Common myeloid progenitor, CD34-positive (primary cell): ENCODE measurements around the gene ROR1.

Experiments used
- CTCF ChIA-PET: fragments of 350-600 bp; sonication (Branson Sonifier 250); formaldehyde crosslinking; loops from one replicate; lab custom pipeline; 2021; ENCODE audit warnings: antibody characterized with exemption; lab: Charles Lee
- POLR2A ChIA-PET: fragments of 350-600 bp; sonication (Branson Sonifier 250); formaldehyde crosslinking; loops from one replicate; lab custom pipeline; 2021; ENCODE audit warnings: antibody characterized with exemption; lab: Charles Lee
- DNase-seq, 3 donors: peaks; one replicate each; pipeline versions ENCODE4 v3.0.0 to v3.0.0-alpha.2; 2013
- H3K27ac ChIP-seq, 2 experiments: 1 replicate in 1 of 2; 2 replicates in 1 of 2; pipeline ENCODE4 v1.7.0; 2013; ENCODE audit warnings: inconsistent platforms in 2 of 2, low read length in 2 of 2, mild to moderate bottlenecking in 2 of 2, low read depth in 1 of 2, moderate library complexity in 1 of 2; ENCODE audit not compliant: severe bottlenecking in 2 of 2, insufficient read depth in 1 of 2, poor library complexity in 1 of 2
- H3K27me3 ChIP-seq, 5 experiments: replicated peaks in 2 of 5; 1 replicate in 3 of 5; 2 replicates in 2 of 5; pipeline versions ENCODE4 v1.6.1 to v1.7.0; 2013; ENCODE audit warnings: low read length in 4 of 5, mild to moderate bottlenecking in 2 of 5, moderate library complexity in 2 of 5, inconsistent platforms in 1 of 5; ENCODE audit not compliant: insufficient read depth in 5 of 5, control insufficient read depth in 4 of 5
- H3K36me3 ChIP-seq, 4 experiments: 1 replicate in 2 of 4; 2 replicates in 2 of 4; pipeline versions ENCODE4 v1.6.1 to v1.7.0; 2013; ENCODE audit warnings: low read length in 3 of 4, control low read depth in 1 of 4, mild to moderate bottlenecking in 1 of 4; ENCODE audit not compliant: control insufficient read depth in 4 of 4, insufficient read depth in 4 of 4
- H3K4me1 ChIP-seq, 4 experiments: 1 replicate in 3 of 4; 2 replicates in 1 of 4; pipeline versions ENCODE4 v1.6.1 to v1.7.1; 2013; ENCODE audit warnings: low read length in 3 of 4, mild to moderate bottlenecking in 3 of 4, control low read depth in 1 of 4, inconsistent platforms in 1 of 4, moderate library complexity in 1 of 4; ENCODE audit not compliant: control insufficient read depth in 4 of 4, insufficient read depth in 4 of 4; ENCODE audit errors: control extremely low read depth in 1 of 4
- H3K4me3 ChIP-seq, 7 experiments: 1 replicate in 4 of 7; 2 replicates in 3 of 7; pipeline versions ENCODE4 v1.5.1 to v1.7.0; 2013; ENCODE audit warnings: mild to moderate bottlenecking in 7 of 7, low read length in 6 of 7, moderate library complexity in 6 of 7, inconsistent platforms in 2 of 7, low read depth in 2 of 7, control low read depth in 1 of 7; ENCODE audit not compliant: insufficient read depth in 4 of 7, control insufficient read depth in 1 of 7; ENCODE audit errors: extremely low read depth in 1 of 7
- H3K9me3 ChIP-seq, 5 experiments: 1 replicate in 4 of 5; 2 replicates in 1 of 5; pipeline versions ENCODE4 v1.6.1 to v1.7.1; 2013; ENCODE audit warnings: low read length in 4 of 5, mild to moderate bottlenecking in 2 of 5, inconsistent platforms in 1 of 5, low read depth in 1 of 5, moderate library complexity in 1 of 5; ENCODE audit not compliant: control insufficient read depth in 4 of 5, insufficient read depth in 2 of 5; ENCODE audit errors: control extremely low read depth in 1 of 5
- WGBS: methylation state at CpG from one replicate; pipeline ENCODE4 v1.1.5; 2013; ENCODE audit not compliant: insufficient coverage; 5-methylcytosine and 5-hydroxymethylcytosine counted together

Gene ROR1

GRCh38 chr1:63928186-63929105 is 154.6 kb downstream of the ROR1 start:
- 100% methylated on average over 3 of the region's 7 CpGs for WGBS
- Histone ChIP-seq H3K9me3 (no peaks in the 10 kb centered on the region), H3K4me3 (no peak overlapping the region), H3K4me1 (no peaks in the 10 kb centered on the region), H3K27ac (no peak overlapping the region), H3K36me3 (no peaks in the 10 kb centered on the region), H3K27me3 (no peaks in the 10 kb centered on the region)
- ChIA-PET POLR2A (no interaction called here), CTCF (interaction anchor here (1.3 kb wide), 1 partner anchor 84 kb away, joined by 3 read pairs; no protein-coding TSS in a partner anchor)
- no peak for DNase-seq

- Histone ChIP-seq H3K36me3 (no peaks in the 10 kb centered on the region), H3K4me3 (no peak overlapping the region), H3K4me1 (no peaks in the 10 kb centered on the region), H3K27me3 (no peaks in the 10 kb centered on the region), H3K27ac (no peak overlapping the region), H3K9me3 (no peaks in the 10 kb centered on the region)
- WGBS = 100% methylated on average over 1 of the region's 3 CpGs
- ChIA-PET POLR2A (no interaction called here), CTCF (interaction anchor here (1.3 to 1.4 kb wide), 2 partner anchors 10 to 83 kb away, joined by 3 read pairs; no protein-coding TSS in a partner anchor)
- no peak for DNase-seq
Measured at GRCh38 chr1:63929106-63929478, 155.3 kb downstream of the ROR1 start.

- no peaks in the 10 kb centered on the region for H3K36me3 ChIP-seq
- peaks cover 8 to 15% (median 12%) of the 10 kb centered on the region in 4 experiments for H3K4me1 ChIP-seq
- H3K27me3 ChIP-seq = no peaks in the 10 kb centered on the region
- H3K9me3 ChIP-seq = no peaks in the 10 kb centered on the region
- H3K4me3 ChIP-seq = no peak overlapping the region
- no peak for DNase-seq
- ChIA-PET CTCF (no interaction called here), POLR2A (no interaction called here)
- 83% methylated on average over 2 of the region's 2 CpGs for WGBS
- H3K27ac ChIP-seq = no peak overlapping the region
Measured at GRCh38 chr1:63931468-63931867, 157.7 kb downstream of the ROR1 start.

- H3K4me1 ChIP-seq = peaks cover 8 to 27% (median 21%) of the 10 kb centered on the region in 4 experiments
- 86% methylated on average over 1 of the region's 1 CpG for whole genome bisulfite sequencing
- POLR2A ChIA-PET = interaction anchor here (0.7 to 1.6 kb wide), 2 partner anchors 72 to 203 kb away, joined by 3 read pairs; no protein-coding TSS in a partner anchor
Measured at GRCh38 chr1:63934697-63935096, 160.9 kb downstream of the ROR1 start.

GRCh38 chr1:63935143-63935542 is 161.3 kb downstream of the ROR1 start:
- CTCF ChIA-PET = interaction anchor here (0.7 to 4.2 kb wide), 7 partner anchors 8 to 310 kb away, joined by 3 to 24 read pairs (median 3); no protein-coding TSS in a partner anchor
- Histone ChIP-seq H3K36me3 (no peaks in the 10 kb centered on the region), H3K4me1 (peaks cover 8 to 27% (median 21%) of the 10 kb centered on the region in 4 experiments), H3K27me3 (no peaks in the 10 kb centered on the region), H3K4me3 (no peak overlapping the region), H3K27ac (no peak overlapping the region), H3K9me3 (no peaks in the 10 kb centered on the region)
- no CpG with 5 or more reads among the region's 1 CpG for WGBS
- POLR2A ChIA-PET = interaction anchor here (0.7 to 1.6 kb wide), 2 partner anchors 71 to 202 kb away, joined by 3 read pairs; no protein-coding TSS in a partner anchor
- DNase-seq = peak; percentile 25 to 45 (median 30)

More at GRCh38 chr1:63934697-63935096, 160.9 kb downstream of the ROR1 start:
- Histone ChIP-seq H3K4me3 (no peak overlapping the region), H3K9me3 (no peaks in the 10 kb centered on the region), H3K36me3 (no peaks in the 10 kb centered on the region), H3K27ac (no peak overlapping the region), H3K27me3 (no peaks in the 10 kb centered on the region)
- DNase-seq = no peak
- CTCF ChIA-PET = interaction anchor here (0.7 to 4.2 kb wide), 8 partner anchors 9 to 357 kb away, joined by 3 to 24 read pairs (median 3); no protein-coding TSS in a partner anchor

GRCh38 chr1:63935553-63935952 is 161.7 kb downstream of the ROR1 start:
- H3K4me3 ChIP-seq = no peak overlapping the region
- CTCF ChIA-PET = interaction anchor here (0.7 to 4.2 kb wide), 8 partner anchors 16 to 319 kb away, joined by 3 to 24 read pairs (median 3); no protein-coding TSS in a partner anchor
- DNase-seq = peak in 2 of 3 donors; percentile 38 to 53
- no peak overlapping the region for H3K27ac ChIP-seq
- POLR2A ChIA-PET = interaction anchor here (0.7 to 1.6 kb wide), 2 partner anchors 71 to 202 kb away, joined by 3 read pairs; no protein-coding TSS in a partner anchor
- no peaks in the 10 kb centered on the region for H3K36me3 ChIP-seq
- peaks cover 8 to 27% (median 21%) of the 10 kb centered on the region in 4 experiments for H3K4me1 ChIP-seq
- no CpG with 5 or more reads among the region's 1 CpG for WGBS
- H3K27me3 ChIP-seq = no peaks in the 10 kb centered on the region
- H3K9me3 ChIP-seq = no peaks in the 10 kb centered on the region
